Suprapubic skin (tissue), 4 donors: ENCODE data around the gene ACO2. TPM values are rescaled to one million over a fixed set of nuclear protein-coding genes. Genes with fewer than 3 reads are reported as not detected.

Experiments used
- DNase-seq, 2 donors: peaks; one replicate each; pipeline ENCODE4 v3.0.0-alpha.2; 2019; ENCODE audit warnings: low spot score in 2 of 2
- H3K27ac ChIP-seq: fragments of 200-600 bp; sonication (generic); one replicate; pipeline ENCODE4 v1.5.1; 2019
- H3K27me3 ChIP-seq: fragments of 200-600 bp; sonication (generic); one replicate; pipeline ENCODE4 v1.5.1; 2019
- H3K36me3 ChIP-seq: fragments of 200-600 bp; sonication (generic); one replicate; pipeline ENCODE4 v1.5.1; 2019
- H3K4me1 ChIP-seq: fragments of 200-600 bp; sonication (generic); one replicate; pipeline ENCODE4 v1.5.1; 2019
- H3K4me3 ChIP-seq: fragments of 200-600 bp; sonication (generic); one replicate; pipeline ENCODE4 v1.5.1; 2019; ENCODE audit warnings: mild to moderate bottlenecking
- H3K9me3 ChIP-seq: fragments of 200-600 bp; sonication (generic); one replicate; pipeline ENCODE4 v1.5.1; 2019
- CTCF ChIP-seq, 2 donors: fragments of 200-600 bp in 1 of 2; fragments of 450-650 bp in 1 of 2; sonication (generic) in 1 of 2; IDR thresholded peaks; one replicate each; pipeline ENCODE4 v1.5.1; 2016 to 2019; ENCODE audit warnings: antibody characterized with exemption in 2 of 2, mild to moderate bottlenecking in 1 of 2, moderate library complexity in 1 of 2
- EP300 ChIP-seq: sonication (generic); formaldehyde crosslinking; IDR thresholded peaks from one replicate; pipeline ENCODE4 v1.6.1; 2017; ENCODE audit warnings: antibody characterized with exemption
- POLR2A ChIP-seq, 2 donors: fragments of 450-650 bp; IDR thresholded peaks; one replicate each; pipeline ENCODE4 v1.6.1; 2017; ENCODE audit warnings: antibody characterized with exemption in 2 of 2, mild to moderate bottlenecking in 2 of 2, moderate library complexity in 2 of 2
- POLR2AphosphoS5 ChIP-seq, 3 donors: sonication (generic); formaldehyde crosslinking; IDR thresholded peaks; one replicate each; pipeline ENCODE4 v1.6.1; 2017; ENCODE audit warnings: antibody characterized with exemption in 3 of 3
- WGBS: methylation state at CpG from one replicate; pipeline ENCODE4 v1.1.5; 2018; 5-methylcytosine and 5-hydroxymethylcytosine counted together
- total RNA-seq, 4 donors: library from RNA; depleted of rRNA; stranded (reverse); fragments of >200 nt; gene quantifications; one replicate each; pipeline ENCODE4 v1.1.0, GENCODE V29; 2016

ACO2 gene
- total RNA-seq, 4 donors from 2014 or later, result 67.4 to 81.9 (median 75.9) TPM

- TF ChIP-seq EP300 (no peak), POLR2AphosphoS5 (IDR thresholded peaks at IDR 0.05) (no peak), CTCF (IDR thresholded peaks at IDR 0.05) (peak; percentile 54 to 77), POLR2A (IDR thresholded peaks at IDR 0.05) (no peak)
- H3K27ac ChIP-seq, result no peak overlapping the region
- no peaks in the 10 kb centered on the region for H3K27me3 ChIP-seq
- no peak overlapping the region for H3K4me3 ChIP-seq
- no peaks in the 10 kb centered on the region for H3K9me3 ChIP-seq
- DNase-seq, result peak in 1 of 2 donors; percentile 79
- H3K4me1 ChIP-seq, result peaks cover 20% of the 10 kb centered on the region
- peaks cover 83% of the 10 kb centered on the region for H3K36me3 ChIP-seq
- WGBS, result 70% methylated on average over 20 of the region's 32 CpGs
Observed at GRCh38 chr22:41526830-41527799, 58.2 kb downstream of the ACO2 start.

- no peaks in the 10 kb centered on the region for H3K27me3 ChIP-seq
- TF ChIP-seq CTCF (IDR thresholded peaks at IDR 0.05) (no peak), EP300 (no peak), POLR2A (IDR thresholded peaks at IDR 0.05) (no peak), POLR2AphosphoS5 (IDR thresholded peaks at IDR 0.05) (no peak)
- H3K4me3 ChIP-seq, result no peak overlapping the region
- peaks cover 88% of the 10 kb centered on the region for H3K36me3 ChIP-seq
- no peak overlapping the region for H3K27ac ChIP-seq
- 75% methylated on average over 2 of the region's 16 CpGs for WGBS
- DNase-seq, result no peak
- peaks cover 24% of the 10 kb centered on the region for H3K4me1 ChIP-seq
- no peaks in the 10 kb centered on the region for H3K9me3 ChIP-seq
Observed at GRCh38 chr22:41528132-41528766, 59.3 kb downstream of the ACO2 start.

- no peaks in the 10 kb centered on the region for H3K9me3 ChIP-seq
- 83% methylated on average over 11 of the region's 13 CpGs for WGBS
- no peak overlapping the region for H3K27ac ChIP-seq
- DNase-seq, result no peak
- peaks cover 21% of the 10 kb centered on the region for H3K4me1 ChIP-seq
- TF ChIP-seq POLR2A (IDR thresholded peaks at IDR 0.05), result no peak
- TF ChIP-seq POLR2AphosphoS5 (IDR thresholded peaks at IDR 0.05), result no peak
- no peak for TF ChIP-seq CTCF (IDR thresholded peaks at IDR 0.05)
- no peak for TF ChIP-seq EP300
- peaks cover 80% of the 10 kb centered on the region for H3K36me3 ChIP-seq
- H3K27me3 ChIP-seq, result no peaks in the 10 kb centered on the region
- no peak overlapping the region for H3K4me3 ChIP-seq
Observed at GRCh38 chr22:41528938-41529561, 60.1 kb downstream of the ACO2 start.

- TF ChIP-seq CTCF (IDR thresholded peaks at IDR 0.05), result no peak
- no peak for TF ChIP-seq POLR2AphosphoS5 (IDR thresholded peaks at IDR 0.05)
- TF ChIP-seq POLR2A (IDR thresholded peaks at IDR 0.05), result no peak
- no peak for TF ChIP-seq EP300
- Histone ChIP-seq H3K4me1 (peaks cover 15% of the 10 kb centered on the region), H3K4me3 (no peak overlapping the region), H3K36me3 (peaks cover 78% of the 10 kb centered on the region), H3K27me3 (no peaks in the 10 kb centered on the region), H3K9me3 (no peaks in the 10 kb centered on the region), H3K27ac (no peak overlapping the region)
- no peak for DNase-seq
- WGBS, result 80% methylated on average over 13 of the region's 18 CpGs
Observed at GRCh38 chr22:41530890-41531714, 62.2 kb downstream of the ACO2 start.
